ENCODE results near the gene OTOP3.
A peak's percentile ranks its signal among the peaks of the same experiment; 100 is the strongest.

The OTOP3 gene

DNA sequence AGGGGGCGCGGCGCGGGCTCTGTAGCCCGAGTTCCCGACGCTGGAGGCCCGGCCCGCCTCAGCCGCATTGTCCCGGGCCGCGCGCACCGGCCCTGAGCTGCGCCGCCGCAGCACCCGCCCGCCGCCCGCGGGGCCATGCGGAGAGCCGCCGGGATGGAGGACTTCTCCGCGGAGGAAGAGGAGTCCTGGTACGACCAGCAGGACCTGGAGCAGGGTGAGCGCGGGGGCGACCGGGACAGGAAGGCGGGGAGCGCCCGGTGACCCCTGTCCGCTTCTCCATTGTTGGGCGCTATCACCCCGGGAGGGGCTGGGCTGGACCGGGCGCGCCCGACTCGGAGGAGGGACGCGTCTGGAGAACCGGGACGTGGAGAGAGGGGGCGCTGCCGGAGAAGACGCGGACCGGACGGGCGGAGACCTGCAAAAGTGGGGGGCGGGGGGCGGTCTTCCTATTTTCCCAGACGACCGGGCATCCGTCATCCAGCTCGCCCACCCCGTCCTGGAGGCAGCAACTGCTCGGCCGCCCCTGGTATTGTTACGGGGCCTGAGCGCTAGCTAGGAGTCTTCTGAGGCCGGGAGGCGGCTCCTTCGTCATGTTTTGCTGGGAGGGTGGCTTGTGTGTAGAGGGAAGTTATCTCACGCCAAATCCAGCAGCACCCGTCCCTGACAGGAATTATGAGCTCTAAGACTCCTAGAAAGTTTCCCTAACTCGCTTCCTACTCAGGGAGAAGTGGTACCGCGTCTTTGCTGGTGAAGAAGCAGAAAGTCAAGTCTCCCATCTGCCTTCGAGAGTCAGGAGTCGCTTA, 52.4 kb downstream of the OTOP3 start:
- Histone ChIP-seq H3K4me1 (ENCODE audit: low read length) (peaks cover 9% of the 10 kb centered on the region), H3K4me3 (ENCODE audit: low read length) (peak overlapping the region; percentile 95), H3K4me2 (ENCODE audit: low read length) (peak overlapping the region; percentile 79), H3K27me3 (ENCODE audit: low read depth, low read length) (peaks cover 27% of the 10 kb centered on the region), H3K9ac (ENCODE audit: low read length) (peak overlapping the region; percentile 62), H3K9me3 (ENCODE audit: insufficient read depth, low read length) (no peaks in the 10 kb centered on the region), H3K27ac (ENCODE audit: low read length) (no peak overlapping the region), H3K36me3 (replicated peaks; ENCODE audit: low read depth, low read length) (no peaks in the 10 kb centered on the region), H3K79me2 (ENCODE audit: low read length) (no peaks in the 10 kb centered on the region), H4K20me1 (ENCODE audit: insufficient read depth, low read length) (no peaks in the 10 kb centered on the region), H2AFZ (ENCODE audit: low read depth, low read length) (no peak overlapping the region)
- TF ChIP-seq EZH2phosphoT487 (IDR thresholded peaks at IDR 0.05; ENCODE audit: low read depth): no peak
- TF ChIP-seq, protein P1, sequence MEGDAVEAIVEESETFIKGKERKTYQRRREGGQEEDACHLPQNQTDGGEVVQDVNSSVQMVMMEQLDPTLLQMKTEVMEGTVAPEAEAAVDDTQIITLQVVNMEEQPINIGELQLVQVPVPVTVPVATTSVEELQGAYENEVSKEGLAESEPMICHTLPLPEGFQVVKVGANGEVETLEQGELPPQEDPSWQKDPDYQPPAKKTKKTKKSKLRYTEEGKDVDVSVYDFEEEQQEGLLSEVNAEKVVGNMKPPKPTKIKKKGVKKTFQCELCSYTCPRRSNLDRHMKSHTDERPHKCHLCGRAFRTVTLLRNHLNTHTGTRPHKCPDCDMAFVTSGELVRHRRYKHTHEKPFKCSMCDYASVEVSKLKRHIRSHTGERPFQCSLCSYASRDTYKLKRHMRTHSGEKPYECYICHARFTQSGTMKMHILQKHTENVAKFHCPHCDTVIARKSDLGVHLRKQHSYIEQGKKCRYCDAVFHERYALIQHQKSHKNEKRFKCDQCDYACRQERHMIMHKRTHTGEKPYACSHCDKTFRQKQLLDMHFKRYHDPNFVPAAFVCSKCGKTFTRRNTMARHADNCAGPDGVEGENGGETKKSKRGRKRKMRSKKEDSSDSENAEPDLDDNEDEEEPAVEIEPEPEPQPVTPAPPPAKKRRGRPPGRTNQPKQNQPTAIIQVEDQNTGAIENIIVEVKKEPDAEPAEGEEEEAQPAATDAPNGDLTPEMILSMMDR (IDR thresholded peaks at IDR 0.05; ENCODE audit: low read depth, low read length): no peak

DNA sequence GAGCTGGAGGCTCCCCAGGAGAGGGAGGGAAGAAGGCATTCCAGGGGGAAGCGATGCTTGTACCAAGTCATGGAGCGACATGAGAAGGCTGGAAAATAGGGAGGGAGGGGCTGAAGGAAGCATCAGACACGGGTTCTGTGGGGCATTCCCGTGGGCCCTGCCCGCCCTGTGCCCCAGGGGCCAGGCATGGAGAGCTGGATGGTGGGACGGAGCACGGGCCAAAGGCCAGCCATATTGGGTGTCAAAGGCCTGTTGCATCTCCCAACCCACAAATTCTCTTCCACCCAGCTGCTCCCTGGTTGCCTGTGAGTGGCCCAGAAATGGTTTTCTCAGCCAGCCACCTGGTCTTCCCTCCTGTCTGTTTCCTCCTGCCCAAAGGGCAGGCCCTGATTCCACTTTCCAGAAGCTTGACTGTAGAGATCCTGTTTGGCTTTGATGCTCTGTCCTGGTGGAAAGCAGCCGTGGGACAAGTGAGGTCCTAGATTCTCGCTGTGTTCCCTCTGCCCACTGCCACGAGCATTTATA, 54.9 kb downstream of the OTOP3 start:
- TF ChIP-seq, protein P1 (IDR thresholded peaks at IDR 0.05; ENCODE audit: low read depth, low read length): no peak
- TF ChIP-seq EZH2phosphoT487 (IDR thresholded peaks at IDR 0.05; ENCODE audit: low read depth): no peak
- peaks cover 15% of the 10 kb centered on the region; the same call in 1 of the 2 replicates for H3K27me3 ChIP-seq (ENCODE audit: low read depth, low read length)
- H3K27ac ChIP-seq (ENCODE audit: low read length): no peak overlapping the region
- H3K4me3 ChIP-seq (ENCODE audit: low read length): no peak overlapping the region
- H3K4me1 ChIP-seq (ENCODE audit: low read length): peaks cover 9% of the 10 kb centered on the region
- H4K20me1 ChIP-seq (ENCODE audit: insufficient read depth, low read length): no peaks in the 10 kb centered on the region
- H3K9ac ChIP-seq (ENCODE audit: low read length): no peak overlapping the region
- H2AFZ ChIP-seq (ENCODE audit: low read depth, low read length): no peak overlapping the region
- H3K4me2 ChIP-seq (ENCODE audit: low read length): no peak overlapping the region
- no peaks in the 10 kb centered on the region for H3K9me3 ChIP-seq (ENCODE audit: insufficient read depth, low read length)
- H3K36me3 ChIP-seq (replicated peaks; ENCODE audit: low read depth, low read length): no peaks in the 10 kb centered on the region
- H3K79me2 ChIP-seq (ENCODE audit: low read length): no peaks in the 10 kb centered on the region

DNA sequence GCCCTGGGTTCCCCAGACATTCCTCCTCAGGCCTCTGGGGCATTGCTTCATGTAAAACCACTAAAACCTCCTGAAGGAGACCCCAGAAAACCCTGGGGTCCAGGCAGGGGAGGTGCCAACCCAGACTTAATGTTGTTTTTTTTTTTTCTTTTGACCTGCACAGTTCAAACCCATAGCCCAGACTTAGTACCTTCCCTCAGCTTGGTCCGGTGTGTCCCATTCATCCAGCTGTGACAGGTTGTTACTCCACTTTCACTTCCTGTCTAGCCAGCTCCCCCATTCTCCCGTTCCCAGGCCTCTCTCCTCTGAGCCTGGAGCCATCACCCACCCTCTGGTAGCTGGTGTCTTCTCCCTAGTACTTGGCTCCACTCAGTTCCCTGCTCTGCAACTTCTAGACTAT, 56.5 kb downstream of the OTOP3 start:
- Histone ChIP-seq H3K9ac (ENCODE audit: low read length) (no peak overlapping the region), H2AFZ (ENCODE audit: low read depth, low read length) (no peak overlapping the region), H3K4me1 (ENCODE audit: low read length) (no peaks in the 10 kb centered on the region), H3K4me3 (ENCODE audit: low read length) (no peak overlapping the region), H3K27ac (ENCODE audit: low read length) (no peak overlapping the region), H3K9me3 (ENCODE audit: insufficient read depth, low read length) (no peaks in the 10 kb centered on the region), H3K27me3 (ENCODE audit: low read depth, low read length) (peaks cover 9% of the 10 kb centered on the region; the same call in 1 of the 2 replicates), H4K20me1 (ENCODE audit: insufficient read depth, low read length) (no peaks in the 10 kb centered on the region), H3K4me2 (ENCODE audit: low read length) (no peak overlapping the region), H3K36me3 (replicated peaks; ENCODE audit: low read depth, low read length) (no peaks in the 10 kb centered on the region), H3K79me2 (ENCODE audit: low read length) (no peaks in the 10 kb centered on the region)
- TF ChIP-seq, protein P1 (IDR thresholded peaks at IDR 0.05; ENCODE audit: low read depth, low read length): no peak
- TF ChIP-seq EZH2phosphoT487 (IDR thresholded peaks at IDR 0.05; ENCODE audit: low read depth): no peak

DNA sequence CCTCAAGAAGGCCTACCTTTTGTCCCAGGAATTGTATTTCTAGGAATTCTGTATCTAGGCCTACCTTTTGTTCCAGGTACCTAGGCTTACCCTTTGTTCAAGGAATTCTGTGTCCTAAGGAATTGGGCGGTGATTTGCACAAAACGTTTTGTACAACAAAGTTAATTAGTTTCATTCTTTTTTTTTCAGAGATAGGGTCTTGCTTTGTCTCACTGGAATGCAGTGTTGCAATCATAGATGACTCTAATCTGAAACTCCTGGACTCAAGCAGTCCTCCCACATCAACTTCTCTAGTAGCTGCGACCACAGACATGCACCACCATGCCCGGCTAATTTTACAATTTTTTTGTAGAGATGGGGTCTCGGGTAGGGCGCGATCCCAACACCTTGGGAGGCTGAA, 58.7 kb downstream of the OTOP3 start:
- Histone ChIP-seq H3K9me3 (ENCODE audit: insufficient read depth, low read length) (no peaks in the 10 kb centered on the region), H3K4me2 (ENCODE audit: low read length) (no peak overlapping the region), H3K4me3 (ENCODE audit: low read length) (no peak overlapping the region), H3K27me3 (ENCODE audit: low read depth, low read length) (no peaks in the 10 kb centered on the region), H3K36me3 (replicated peaks; ENCODE audit: low read depth, low read length) (no peaks in the 10 kb centered on the region), H2AFZ (ENCODE audit: low read depth, low read length) (no peak overlapping the region), H3K79me2 (ENCODE audit: low read length) (no peaks in the 10 kb centered on the region), H3K27ac (ENCODE audit: low read length) (no peak overlapping the region), H4K20me1 (ENCODE audit: insufficient read depth, low read length) (no peaks in the 10 kb centered on the region), H3K4me1 (ENCODE audit: low read length) (no peaks in the 10 kb centered on the region), H3K9ac (ENCODE audit: low read length) (no peak overlapping the region)
- TF ChIP-seq, protein P1 (IDR thresholded peaks at IDR 0.05; ENCODE audit: low read depth, low read length): no peak
- no peak for TF ChIP-seq EZH2phosphoT487 (IDR thresholded peaks at IDR 0.05; ENCODE audit: low read depth)

All from OCI-LY3 (cell line).